Sigmoid colon (tissue), 7 donors: Measurements from ENCODE around the gene PIK3R1. TPM values are rescaled to one million over a fixed set of nuclear protein-coding genes. Genes with fewer than 3 reads are reported as not detected.
A peak's percentile ranks its signal among the peaks of the same experiment; 100 is the strongest.

Source experiments
- DNase-seq: peaks from one replicate; pipeline ENCODE4 v3.0.0-alpha.2; 2019
- H3K27ac ChIP-seq, 4 donors: fragments of 200-600 bp; sonication (generic); one replicate each; pipeline ENCODE4 v1.5.1; 2016 to 2019; ENCODE audit warnings: mild to moderate bottlenecking in 1 of 4
- H3K27me3 ChIP-seq, 3 donors: fragments of 200-600 bp; sonication (generic); one replicate each; pipeline ENCODE4 v1.5.1; 2019; ENCODE audit warnings: mild to moderate bottlenecking in 1 of 3
- H3K36me3 ChIP-seq, 4 donors: fragments of 200-600 bp; sonication (generic); one replicate each; pipeline ENCODE4 v1.5.1; 2016 to 2019
- H3K4me1 ChIP-seq, 4 donors: fragments of 200-600 bp; sonication (generic); one replicate each; pipeline ENCODE4 v1.5.1; 2017 to 2019
- H3K4me3 ChIP-seq, 4 donors: fragments of 200-600 bp; sonication (generic); one replicate each; pipeline ENCODE4 v1.5.1; 2017 to 2019; ENCODE audit warnings: mild to moderate bottlenecking in 2 of 4, moderate library complexity in 1 of 4
- H3K9me3 ChIP-seq, 4 donors: fragments of 200-600 bp in 3 of 4; sonication (generic) in 3 of 4; one replicate each; pipeline versions ENCODE4 v1.5.1 to v1.6.1; 2013 to 2019
- EP300 ChIP-seq, 4 donors: sonication (generic); formaldehyde crosslinking; IDR thresholded peaks; one replicate each; pipeline ENCODE4 v1.6.1; 2017; ENCODE audit warnings: antibody characterized with exemption in 4 of 4
- POLR2A ChIP-seq, 2 donors: fragments of 450-650 bp; IDR thresholded peaks; one replicate each; pipeline ENCODE4 v1.6.1; 2016; ENCODE audit warnings: antibody characterized with exemption in 2 of 2, mild to moderate bottlenecking in 2 of 2, moderate library complexity in 2 of 2
- POLR2AphosphoS5 ChIP-seq, 4 donors: sonication (generic); formaldehyde crosslinking; IDR thresholded peaks; one replicate each; pipeline ENCODE4 v1.6.1; 2017; ENCODE audit warnings: antibody characterized with exemption in 4 of 4
- WGBS, 2 donors: extraction: QIAGEN DNeasy Blood & Tissue Kit; methylation state at CpG; one replicate each; pipeline ENCODE4 v1.1.7; 2013; 5-methylcytosine and 5-hydroxymethylcytosine counted together
- intact Hi-C: fragments of 100-400 bp; cut with DNase I; formaldehyde crosslinking; loops from one replicate; pipeline ENCODE4 v1.15.1; 2023
- polyA plus RNA-seq, 3 donors: library from polyadenylated mRNA; stranded (reverse); fragments of 200-250 nt; gene quantifications; one replicate each; pipeline ENCODE4 v1.2.3, GENCODE V29; 2013
- total RNA-seq, 4 donors: library from RNA; depleted of rRNA; stranded (reverse); fragments of >200 nt; gene quantifications; one replicate each; pipeline ENCODE4 v1.1.0, GENCODE V29; 2016
- TF ChIP-seq, protein P1 (sequence below), 4 experiments: fragments of 450-650 bp in 3 of 4; fragments of 200-600 bp in 1 of 4; IDR thresholded peaks; one replicate each; pipeline ENCODE4 v1.5.1; 2016 to 2019; ENCODE audit warnings: antibody characterized with exemption in 4 of 4, mild to moderate bottlenecking in 3 of 4, moderate library complexity in 2 of 4
- donor health status: healthy with polysubstance abuse.
- donor health status: Bipolar disorder and iron deficiency.
- donor health status: healthy.

The PIK3R1 gene
- total and polyA plus RNA-seq, 7 donors, result 9.2 to 227 (median 177) TPM

DNA sequence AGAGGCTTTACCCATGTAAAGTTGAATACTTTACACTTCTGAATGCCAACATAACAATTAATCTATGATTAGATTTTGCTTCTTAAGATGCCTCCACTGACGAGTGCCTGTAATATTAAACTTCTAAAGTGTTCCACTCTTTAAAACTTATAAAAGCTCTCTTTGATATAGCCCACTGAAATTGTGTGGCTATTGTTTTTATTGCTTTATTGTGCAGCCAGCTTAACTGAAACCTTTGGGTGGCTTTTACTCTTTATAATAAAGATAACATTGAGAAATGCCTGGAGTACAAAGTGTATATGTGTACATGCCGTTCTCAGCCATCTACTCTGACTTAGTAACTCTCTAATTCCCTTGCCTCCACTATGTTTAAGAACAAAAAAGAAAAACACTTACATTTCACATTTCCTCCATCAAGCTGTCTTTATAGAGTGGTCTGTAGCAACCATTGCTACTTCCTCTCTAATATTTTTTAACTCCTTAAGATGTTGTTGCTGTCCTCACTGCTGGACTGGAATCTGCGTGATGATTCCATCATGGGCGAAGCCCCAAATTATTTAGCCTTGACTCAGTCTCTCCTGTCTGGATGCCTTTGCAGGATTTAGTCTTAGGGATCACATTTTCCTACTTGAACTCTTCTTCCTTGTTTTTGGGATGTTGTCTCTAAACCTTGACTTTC, 9.1 kb downstream of the PIK3R1 start:
- DNase-seq, result no peak
- 19 to 52% methylated on average over 4 of the region's 4 CpGs for WGBS, 2 donors
- no peaks in the 10 kb centered on the region for H3K27me3 ChIP-seq
- H3K36me3 ChIP-seq, result peaks cover 7 to 37% (median 15%) of the 10 kb centered on the region in 4 donors
- no peaks in the 10 kb centered on the region for H3K9me3 ChIP-seq
- peak overlapping the region in 1 of 4 donors; percentile 20 for H3K4me3 ChIP-seq
- intact Hi-C loops, result no loop called here
- H3K27ac ChIP-seq, result peak overlapping the region; percentile 32 to 66 (median 58)
- TF ChIP-seq, protein P1, sequence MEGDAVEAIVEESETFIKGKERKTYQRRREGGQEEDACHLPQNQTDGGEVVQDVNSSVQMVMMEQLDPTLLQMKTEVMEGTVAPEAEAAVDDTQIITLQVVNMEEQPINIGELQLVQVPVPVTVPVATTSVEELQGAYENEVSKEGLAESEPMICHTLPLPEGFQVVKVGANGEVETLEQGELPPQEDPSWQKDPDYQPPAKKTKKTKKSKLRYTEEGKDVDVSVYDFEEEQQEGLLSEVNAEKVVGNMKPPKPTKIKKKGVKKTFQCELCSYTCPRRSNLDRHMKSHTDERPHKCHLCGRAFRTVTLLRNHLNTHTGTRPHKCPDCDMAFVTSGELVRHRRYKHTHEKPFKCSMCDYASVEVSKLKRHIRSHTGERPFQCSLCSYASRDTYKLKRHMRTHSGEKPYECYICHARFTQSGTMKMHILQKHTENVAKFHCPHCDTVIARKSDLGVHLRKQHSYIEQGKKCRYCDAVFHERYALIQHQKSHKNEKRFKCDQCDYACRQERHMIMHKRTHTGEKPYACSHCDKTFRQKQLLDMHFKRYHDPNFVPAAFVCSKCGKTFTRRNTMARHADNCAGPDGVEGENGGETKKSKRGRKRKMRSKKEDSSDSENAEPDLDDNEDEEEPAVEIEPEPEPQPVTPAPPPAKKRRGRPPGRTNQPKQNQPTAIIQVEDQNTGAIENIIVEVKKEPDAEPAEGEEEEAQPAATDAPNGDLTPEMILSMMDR (IDR thresholded peaks at IDR 0.05), result no peak
- TF ChIP-seq POLR2A (IDR thresholded peaks at IDR 0.05), result no peak
- TF ChIP-seq POLR2AphosphoS5 (IDR thresholded peaks at IDR 0.05), result no peak
- TF ChIP-seq EP300 (IDR thresholded peaks at IDR 0.05), result no peak
- H3K4me1 ChIP-seq, result peaks cover 0 to 95% (median 81%) of the 10 kb centered on the region in 4 donors

DNA sequence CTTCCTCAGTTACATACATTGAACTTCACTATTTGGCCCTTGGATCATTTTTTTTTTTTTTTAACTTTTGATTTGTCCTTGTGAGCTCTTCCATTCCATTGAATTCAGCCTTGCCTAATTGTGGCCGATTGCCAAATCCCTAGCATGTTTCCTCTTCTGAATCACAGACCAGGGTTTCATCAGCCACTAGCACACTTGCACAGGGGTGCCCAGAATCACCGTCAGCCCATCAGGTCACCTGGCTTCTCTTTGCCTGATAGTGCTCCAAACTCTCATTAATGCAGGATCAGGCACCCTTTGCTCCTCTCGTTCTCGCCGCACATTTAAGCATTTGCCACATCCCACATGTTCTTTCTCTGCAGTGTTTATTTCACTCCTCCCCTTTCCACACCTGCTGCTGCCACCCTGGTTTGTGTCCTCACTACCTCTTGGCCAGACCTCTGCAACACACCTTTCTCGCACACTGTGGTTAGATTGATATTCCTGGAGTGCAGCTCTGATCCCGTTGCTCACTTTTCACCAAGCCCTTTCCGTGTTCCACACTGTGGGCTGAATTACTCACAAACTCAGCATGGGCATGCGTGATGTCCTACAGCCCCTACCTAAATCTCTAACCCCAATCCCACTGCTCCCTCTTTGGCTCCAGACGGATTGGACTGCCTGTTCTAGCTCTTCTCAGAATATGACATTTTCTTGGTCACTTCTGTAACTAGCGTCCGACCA, 9.8 kb downstream of the PIK3R1 start:
- intact Hi-C loops, result no loop called here
- WGBS, 2 donors, result 16 to 66% methylated on average over 12 of the region's 12 CpGs
- Histone ChIP-seq H3K4me3 (no peak overlapping the region), H3K27me3 (no peaks in the 10 kb centered on the region), H3K36me3 (peaks cover 7 to 39% (median 15%) of the 10 kb centered on the region in 4 donors), H3K4me1 (peaks cover 0 to 95% (median 81%) of the 10 kb centered on the region in 4 donors), H3K27ac (peak overlapping the region; percentile 32 to 66 (median 58)), H3K9me3 (no peaks in the 10 kb centered on the region)
- DNase-seq, result peak; percentile 90
- peak in 3 of 4 donors; percentile 11 to 29 (median 26) for TF ChIP-seq POLR2AphosphoS5 (IDR thresholded peaks at IDR 0.05)
- no peak for TF ChIP-seq EP300 (IDR thresholded peaks at IDR 0.05)

DNA sequence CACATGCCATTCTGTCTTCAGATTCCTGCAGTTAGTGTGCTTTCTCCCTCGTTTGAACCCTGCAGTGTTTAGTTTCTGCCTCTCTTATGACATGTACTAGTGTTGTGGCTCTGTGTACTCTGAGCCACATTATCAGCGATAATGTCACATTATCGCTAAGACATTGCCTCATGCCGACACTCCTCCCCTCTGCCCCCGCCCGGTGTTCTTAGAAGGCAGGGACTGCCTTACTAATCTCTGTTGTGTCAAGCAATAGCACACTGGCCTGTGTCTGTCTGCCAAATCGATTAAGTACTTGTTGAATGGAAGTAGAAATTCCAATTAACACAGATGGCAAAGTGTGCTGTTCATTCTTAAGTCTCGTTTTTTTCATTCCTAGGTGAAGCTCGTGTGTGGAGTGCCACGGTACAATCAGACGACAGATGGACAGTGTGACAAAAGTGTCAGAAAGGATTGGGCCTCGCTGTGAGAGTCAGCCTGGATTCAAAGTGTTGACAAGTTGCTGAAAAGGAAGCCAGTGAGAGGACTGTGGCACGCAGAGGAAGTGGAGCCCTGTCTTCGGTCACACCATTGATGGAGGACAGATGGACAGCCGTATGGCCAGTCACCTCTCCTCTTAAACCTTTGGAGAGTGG, 10.5 kb downstream of the PIK3R1 start:
- peaks cover 7 to 39% (median 14%) of the 10 kb centered on the region in 4 donors for H3K36me3 ChIP-seq

DNA sequence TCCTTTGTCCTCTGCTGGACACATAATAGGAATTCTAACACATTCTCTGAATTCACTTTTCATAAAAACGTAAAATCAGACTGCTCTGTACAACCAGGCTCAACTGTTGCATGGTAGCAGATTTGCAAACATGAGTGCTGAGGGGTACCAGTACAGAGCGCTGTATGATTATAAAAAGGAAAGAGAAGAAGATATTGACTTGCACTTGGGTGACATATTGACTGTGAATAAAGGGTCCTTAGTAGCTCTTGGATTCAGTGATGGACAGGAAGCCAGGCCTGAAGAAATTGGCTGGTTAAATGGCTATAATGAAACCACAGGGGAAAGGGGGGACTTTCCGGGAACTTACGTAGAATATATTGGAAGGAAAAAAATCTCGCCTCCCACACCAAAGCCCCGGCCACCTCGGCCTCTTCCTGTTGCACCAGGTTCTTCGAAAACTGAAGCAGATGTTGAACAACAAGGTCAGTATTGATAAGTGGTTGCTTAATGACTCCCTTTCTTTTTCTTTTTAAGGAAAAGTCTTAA, 11.1 kb downstream of the PIK3R1 start:
- Histone ChIP-seq H3K27me3 (no peaks in the 10 kb centered on the region), H3K9me3 (no peaks in the 10 kb centered on the region), H3K27ac (peak overlapping the region in 2 of 4 donors; percentile 61 to 66), H3K4me3 (no peak overlapping the region), H3K36me3 (peaks cover 7 to 45% (median 13%) of the 10 kb centered on the region in 4 donors), H3K4me1 (peaks cover 0 to 99% (median 87%) of the 10 kb centered on the region in 4 donors)
- intact Hi-C loops, result no loop called here
- DNase-seq, result no peak
- TF ChIP-seq, protein P1 (IDR thresholded peaks at IDR 0.05), result no peak
- TF ChIP-seq POLR2AphosphoS5 (IDR thresholded peaks at IDR 0.05), result no peak
- TF ChIP-seq POLR2A (IDR thresholded peaks at IDR 0.05), result no peak
- TF ChIP-seq EP300 (IDR thresholded peaks at IDR 0.05), result no peak
- 25 to 70% methylated on average over 8 of the region's 8 CpGs for WGBS, 2 donors

More for the DNA sequence above, 10.5 kb downstream of the PIK3R1 start:
- DNase-seq, result no peak
- Histone ChIP-seq H3K4me1 (peaks cover 0 to 97% (median 84%) of the 10 kb centered on the region in 4 donors), H3K27me3 (no peaks in the 10 kb centered on the region), H3K4me3 (no peak overlapping the region), H3K27ac (peak overlapping the region; percentile 32 to 66 (median 58)), H3K9me3 (no peaks in the 10 kb centered on the region)
- WGBS, 2 donors, result 27 to 76% methylated on average over 15 of the region's 15 CpGs
- intact Hi-C loops, result no loop called here
- TF ChIP-seq POLR2AphosphoS5 (IDR thresholded peaks at IDR 0.05), result no peak
- no peak for TF ChIP-seq POLR2A (IDR thresholded peaks at IDR 0.05)
- TF ChIP-seq EP300 (IDR thresholded peaks at IDR 0.05), result no peak
- TF ChIP-seq, protein P1 (IDR thresholded peaks at IDR 0.05), result no peak
